22Rv1 (cell line): ENCODE measurements around the gene MAP9.

ENCODE experiments used
- CTCF ChIP-seq: fragments of 450-650 bp; IDR thresholded peaks from 2 replicates; pipeline ENCODE4 v1.5.1; 2017; ENCODE audit warnings: mild to moderate bottlenecking
- ZFX ChIP-seq: fragments of 450-650 bp; IDR thresholded peaks from 2 replicates; pipeline ENCODE4 v1.6.1; 2017; ENCODE audit warnings: antibody characterized with exemption, borderline replicate concordance

GRCh38 chr4:155388162-155388561 is 11.4 kb upstream of the MAP9 start:
- no peak for TF ChIP-seq CTCF
- no peak for TF ChIP-seq ZFX
